ENCODE data around the gene USP20.
A peak's percentile ranks its signal among the peaks of the same experiment; 100 is the strongest.

USP20 gene

GRCh38 chr9:129871046-129871445 is 35.8 kb downstream of the USP20 start:
- DNase-seq (ENCODE audit: low read depth, low spot score): no peak
- no peak overlapping the region for H3K27ac ChIP-seq

- no peak for DNase-seq (ENCODE audit: low read depth, low spot score)
- no peak overlapping the region for H3K27ac ChIP-seq
Observed at GRCh38 chr9:129873563-129874190, 38.4 kb downstream of the USP20 start.

- no peak overlapping the region for H3K27ac ChIP-seq
- DNase-seq (ENCODE audit: low read depth, low spot score): no peak
Observed at GRCh38 chr9:129874261-129875101, 39.2 kb downstream of the USP20 start.

- H3K27ac ChIP-seq: no peak overlapping the region
- DNase-seq (ENCODE audit: low read depth, low spot score): no peak
Observed at GRCh38 chr9:129875181-129875611, 39.9 kb downstream of the USP20 start.

- no peak for DNase-seq (ENCODE audit: low read depth, low spot score)
- H3K27ac ChIP-seq: no peak overlapping the region
Observed at GRCh38 chr9:129875687-129876395, 40.6 kb downstream of the USP20 start.

- H3K27ac ChIP-seq: no peak overlapping the region
- DNase-seq (ENCODE audit: low read depth, low spot score): no peak
Observed at GRCh38 chr9:129876815-129877214, 41.6 kb downstream of the USP20 start.

- no peak for DNase-seq (ENCODE audit: low read depth, low spot score)
- H3K27ac ChIP-seq: no peak overlapping the region
Observed at GRCh38 chr9:129878291-129878690, 43.0 kb downstream of the USP20 start.

GRCh38 chr9:129879103-129879699 is 43.9 kb downstream of the USP20 start:
- H3K27ac ChIP-seq: no peak overlapping the region
- no peak for DNase-seq (ENCODE audit: low read depth, low spot score)

- no peak for DNase-seq (ENCODE audit: low read depth, low spot score)
- H3K27ac ChIP-seq: no peak overlapping the region
Observed at GRCh38 chr9:129879991-129880653, 44.9 kb downstream of the USP20 start.

GRCh38 chr9:129880654-129881546 is 45.6 kb downstream of the USP20 start:
- no peak for DNase-seq (ENCODE audit: low read depth, low spot score)

GRCh38 chr9:129881547-129882324 is 46.5 kb downstream of the USP20 start:
- no peak overlapping the region for H3K27ac ChIP-seq
- DNase-seq (ENCODE audit: low read depth, low spot score): no peak

More at GRCh38 chr9:129880654-129881546, 45.6 kb downstream of the USP20 start:
- H3K27ac ChIP-seq: no peak overlapping the region

GRCh38 chr9:129884220-129885017 is 49.2 kb downstream of the USP20 start:
- peak; percentile 18 for DNase-seq (ENCODE audit: low read depth, low spot score)
- peak overlapping the region; percentile 65 for H3K27ac ChIP-seq

- peak overlapping the region; percentile 65 for H3K27ac ChIP-seq
- no peak for DNase-seq (ENCODE audit: low read depth, low spot score)
Observed at GRCh38 chr9:129885018-129885669, 49.9 kb downstream of the USP20 start.

GRCh38 chr9:129885670-129886106 is 50.4 kb downstream of the USP20 start:
- DNase-seq (ENCODE audit: low read depth, low spot score): peak; percentile 70
- H3K27ac ChIP-seq: peak overlapping the region; percentile 65

GRCh38 chr9:129886226-129887174 is 51.2 kb downstream of the USP20 start:
- DNase-seq (ENCODE audit: low read depth, low spot score): no peak
- peak overlapping the region; percentile 65 for H3K27ac ChIP-seq

All from epithelial cell of prostate (primary cell).